Raji (cell line): ENCODE data around the gene SSR1.

Experiments
- POLR2A ChIP-seq: IDR thresholded peaks from 2 replicates; pipeline ENCODE4 v1.6.1; 2011; ENCODE audit warnings: low read depth, low read length, control low read depth; ENCODE audit not compliant: insufficient read depth

The SSR1 gene

GRCh38 chr6:7236306-7237209, 76.4 kb downstream of the SSR1 start:
- no peak for TF ChIP-seq POLR2A

DNA sequence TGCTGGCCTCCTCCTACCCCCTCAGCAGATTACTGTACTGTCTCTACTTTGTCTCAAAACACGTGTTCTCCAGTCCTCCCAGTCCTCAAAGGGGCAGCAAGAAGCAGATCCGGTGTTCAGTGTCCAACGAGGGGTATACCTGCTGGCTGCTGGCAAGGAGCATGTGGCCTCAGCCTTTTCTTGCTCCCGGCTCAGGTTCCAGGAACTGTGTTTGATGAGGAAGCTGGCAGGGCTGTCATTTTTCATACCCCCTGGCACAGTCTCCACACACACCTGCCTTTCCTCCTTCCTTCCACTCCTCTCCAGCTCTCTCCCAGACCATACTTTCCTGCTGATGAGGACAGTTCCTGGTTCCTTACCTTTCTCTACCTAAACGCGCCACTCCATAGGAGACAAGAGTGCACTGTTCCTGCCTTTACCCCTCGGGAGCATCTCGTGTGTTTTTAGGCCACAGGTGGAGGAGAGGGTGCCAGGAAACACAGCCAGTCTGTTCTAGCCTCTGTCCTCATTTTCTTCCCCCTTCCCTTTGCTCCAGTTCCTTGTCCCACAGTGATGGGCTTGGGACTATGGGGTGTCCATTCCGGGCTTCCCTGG, 77.2 kb downstream of the SSR1 start:
- TF ChIP-seq POLR2A = no peak

GRCh38 chr6:7234547-7234946, 78.5 kb downstream of the SSR1 start:
- TF ChIP-seq POLR2A = no peak

- no peak for TF ChIP-seq POLR2A
Observed at GRCh38 chr6:7232351-7232750, 80.6 kb downstream of the SSR1 start.

- no peak for TF ChIP-seq POLR2A
Observed at GRCh38 chr6:7230956-7231713, 81.9 kb downstream of the SSR1 start.

DNA sequence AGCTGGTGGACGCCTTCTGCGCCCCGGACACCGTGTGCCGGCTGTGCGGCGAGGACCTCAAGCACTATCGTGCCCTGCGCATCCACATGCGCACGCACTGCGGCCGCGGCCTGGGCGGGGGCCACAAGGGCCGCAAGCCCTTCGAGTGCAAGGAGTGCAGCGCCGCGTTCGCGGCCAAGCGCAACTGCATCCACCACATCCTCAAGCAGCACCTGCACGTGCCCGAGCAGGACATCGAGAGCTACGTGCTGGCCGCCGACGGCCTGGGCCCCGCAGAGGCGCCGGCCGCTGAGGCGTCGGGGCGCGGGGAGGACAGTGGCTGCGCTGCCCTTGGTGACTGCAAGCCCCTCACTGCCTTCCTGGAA, 82.7 kb downstream of the SSR1 start:
- TF ChIP-seq POLR2A = no peak

DNA sequence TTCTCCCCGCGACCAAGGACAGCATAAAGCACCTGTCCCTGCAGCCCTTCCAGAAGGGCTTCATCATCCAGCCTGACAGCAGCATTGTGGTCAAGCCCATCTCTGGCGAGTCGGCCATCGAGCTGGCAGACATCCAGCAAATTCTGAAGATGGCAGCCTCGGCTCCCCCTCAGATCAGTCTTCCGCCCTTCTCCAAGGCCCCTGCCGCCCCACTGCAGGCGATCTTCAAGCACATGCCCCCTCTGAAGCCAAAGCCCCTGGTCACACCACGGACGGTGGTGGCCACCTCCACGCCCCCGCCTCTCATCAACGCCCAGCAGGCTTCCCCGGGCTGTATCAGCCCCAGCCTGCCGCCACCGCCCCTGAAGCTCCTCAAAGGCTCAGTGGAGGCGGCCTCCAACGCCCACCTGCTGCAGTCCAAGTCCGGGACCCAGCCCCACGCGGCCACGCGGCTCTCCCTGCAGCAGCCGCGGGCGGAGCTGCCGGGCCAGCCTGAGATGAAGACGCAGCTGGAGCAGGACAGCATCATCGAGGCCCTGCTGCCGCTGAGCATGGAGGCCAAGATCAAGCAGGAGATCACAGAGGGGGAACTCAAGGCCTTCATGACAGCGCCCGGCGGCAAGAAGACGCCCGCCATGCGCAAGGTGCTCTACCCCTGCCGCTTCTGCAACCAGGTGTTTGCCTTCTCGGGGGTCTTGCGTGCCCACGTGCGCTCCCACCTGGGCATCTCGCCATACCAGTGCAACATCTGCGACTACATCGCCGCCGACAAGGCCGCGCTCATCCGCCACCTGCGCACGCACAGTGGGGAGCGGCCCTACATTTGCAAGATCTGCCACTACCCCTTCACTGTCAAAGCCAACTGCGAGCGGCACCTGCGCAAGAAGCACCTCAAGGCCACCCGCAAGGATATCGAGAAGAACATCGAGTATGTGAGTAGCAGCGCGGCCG, 83.3 kb downstream of the SSR1 start:
- no peak for TF ChIP-seq POLR2A

GRCh38 chr6:7228662-7229375, 84.2 kb downstream of the SSR1 start:
- TF ChIP-seq POLR2A = no peak

DNA sequence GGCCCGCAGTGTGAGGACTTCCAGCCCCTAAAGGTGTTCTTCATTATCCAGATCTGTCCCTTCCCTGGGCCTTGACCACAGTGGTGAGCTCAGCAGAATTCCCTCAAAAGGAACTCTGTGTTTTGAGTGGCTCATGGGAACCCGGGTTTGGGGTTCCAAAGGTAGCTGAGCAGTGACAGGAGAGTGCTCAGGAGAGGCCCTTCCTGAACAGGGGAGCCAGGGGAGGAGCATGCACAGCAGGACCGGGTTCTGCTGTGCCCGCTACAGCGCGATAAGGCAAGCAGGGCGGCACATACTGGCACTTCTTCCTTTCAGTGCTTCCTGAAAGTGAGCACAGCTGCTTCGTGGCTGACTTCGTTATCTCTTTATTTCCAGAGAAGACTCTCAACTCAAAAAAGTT, 88.3 kb downstream of the SSR1 start:
- no peak for TF ChIP-seq POLR2A

DNA sequence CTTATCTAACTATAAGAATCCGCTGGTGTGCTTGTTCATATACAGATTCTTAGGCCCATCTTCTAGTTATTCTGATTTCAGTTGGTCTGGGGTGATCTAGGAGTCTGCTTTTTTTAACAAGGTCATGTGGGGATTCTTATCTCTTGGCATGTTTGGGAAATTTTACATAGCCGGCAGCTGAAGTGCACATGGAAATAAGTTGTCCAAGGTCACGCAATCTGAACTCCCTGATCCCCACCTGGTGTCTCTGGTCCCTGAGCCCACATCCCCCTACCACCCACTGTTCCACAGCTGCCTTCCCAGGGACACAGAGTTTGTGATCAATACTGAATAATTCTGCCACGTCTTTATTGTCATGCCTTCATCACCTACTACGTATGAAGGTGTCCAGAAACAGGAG, 90.8 kb downstream of the SSR1 start:
- TF ChIP-seq POLR2A = no peak

- no peak for TF ChIP-seq POLR2A
Observed at GRCh38 chr6:7219310-7219709, 93.7 kb downstream of the SSR1 start.

- no peak for TF ChIP-seq POLR2A
Observed at GRCh38 chr6:7218406-7218988, 94.5 kb downstream of the SSR1 start.
